ENCODE data around the gene SVIL.

DNA sequence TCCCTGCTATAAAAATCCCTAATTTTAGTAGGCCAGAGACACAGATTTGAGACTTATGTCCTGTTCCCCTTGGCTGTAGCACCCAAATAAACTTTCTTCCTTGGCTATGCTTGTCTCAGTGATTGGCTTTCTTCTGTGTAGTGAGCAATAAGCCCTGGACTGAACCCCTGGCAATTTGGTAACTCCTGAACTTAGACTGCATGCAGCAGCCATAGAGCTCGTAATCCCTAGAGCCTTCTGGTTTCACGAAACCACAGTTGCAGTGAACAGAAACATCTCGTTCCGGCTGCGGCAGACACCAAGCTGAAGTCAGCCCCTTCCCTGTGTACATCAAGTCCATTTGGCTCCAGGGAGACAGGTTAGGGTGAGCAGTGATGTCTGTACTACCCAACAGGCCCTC lies 173.7 kb downstream of the SVIL start:
- TF ChIP-seq, protein P1, sequence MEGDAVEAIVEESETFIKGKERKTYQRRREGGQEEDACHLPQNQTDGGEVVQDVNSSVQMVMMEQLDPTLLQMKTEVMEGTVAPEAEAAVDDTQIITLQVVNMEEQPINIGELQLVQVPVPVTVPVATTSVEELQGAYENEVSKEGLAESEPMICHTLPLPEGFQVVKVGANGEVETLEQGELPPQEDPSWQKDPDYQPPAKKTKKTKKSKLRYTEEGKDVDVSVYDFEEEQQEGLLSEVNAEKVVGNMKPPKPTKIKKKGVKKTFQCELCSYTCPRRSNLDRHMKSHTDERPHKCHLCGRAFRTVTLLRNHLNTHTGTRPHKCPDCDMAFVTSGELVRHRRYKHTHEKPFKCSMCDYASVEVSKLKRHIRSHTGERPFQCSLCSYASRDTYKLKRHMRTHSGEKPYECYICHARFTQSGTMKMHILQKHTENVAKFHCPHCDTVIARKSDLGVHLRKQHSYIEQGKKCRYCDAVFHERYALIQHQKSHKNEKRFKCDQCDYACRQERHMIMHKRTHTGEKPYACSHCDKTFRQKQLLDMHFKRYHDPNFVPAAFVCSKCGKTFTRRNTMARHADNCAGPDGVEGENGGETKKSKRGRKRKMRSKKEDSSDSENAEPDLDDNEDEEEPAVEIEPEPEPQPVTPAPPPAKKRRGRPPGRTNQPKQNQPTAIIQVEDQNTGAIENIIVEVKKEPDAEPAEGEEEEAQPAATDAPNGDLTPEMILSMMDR (IDR thresholded peaks at IDR 0.05), result no peak
- no peak for TF ChIP-seq POLR2A (IDR thresholded peaks at IDR 0.05)

All from Peyer's patch (tissue), 4 donors.